GM21526 (cell line): Measurements from ENCODE around the gene TMOD1.
"Not testable (repeated sequence)": the region's sequence is repeated elsewhere in the genome, so short reads cannot be mapped to it uniquely, and the experiment has no call there.

Source experiments
- ATAC-seq: cut with Tn5 transposase; IDR thresholded peaks from one replicate; pipeline ENCODE4 v1.9.1; 2021; ENCODE audit warnings: moderate library complexity; ENCODE audit not compliant: unreplicated experiment, low FRiP score

The TMOD1 gene

GRCh38 chr9:97584778-97585177, 83.3 kb downstream of the TMOD1 start:
- ATAC-seq = not testable (repeated sequence)

GRCh38 chr9:97586909-97587308, 85.4 kb downstream of the TMOD1 start:
- not testable (repeated sequence) for ATAC-seq

GRCh38 chr9:97591535-97591934, 90.1 kb downstream of the TMOD1 start:
- ATAC-seq = no peak

- ATAC-seq = no peak
Observed at GRCh38 chr9:97592126-97592525, 90.7 kb downstream of the TMOD1 start.

- no peak for ATAC-seq
Observed at GRCh38 chr9:97593960-97594359, 92.5 kb downstream of the TMOD1 start.

- ATAC-seq = no peak
Observed at GRCh38 chr9:97594381-97594921, 93.0 kb downstream of the TMOD1 start.

GRCh38 chr9:97596906-97597305, 95.4 kb downstream of the TMOD1 start:
- ATAC-seq = no peak

- peak; percentile 72 for ATAC-seq
Observed at GRCh38 chr9:97598461-97599288, 97.2 kb downstream of the TMOD1 start.

- ATAC-seq = no peak
Observed at GRCh38 chr9:97599314-97599846, 97.9 kb downstream of the TMOD1 start.

- ATAC-seq = no peak
Observed at GRCh38 chr9:97600531-97601227, 99.2 kb downstream of the TMOD1 start.

GRCh38 chr9:97601228-97601898, 99.9 kb downstream of the TMOD1 start:
- no peak for ATAC-seq

- ATAC-seq = no peak
Observed at GRCh38 chr9:97602430-97602829, 101.0 kb downstream of the TMOD1 start.

GRCh38 chr9:97604901-97605645, 103.6 kb downstream of the TMOD1 start:
- no peak for ATAC-seq

GRCh38 chr9:97615439-97616072, 114.1 kb downstream of the TMOD1 start:
- ATAC-seq = no peak

GRCh38 chr9:97617939-97618416, 116.5 kb downstream of the TMOD1 start:
- no peak for ATAC-seq

- not testable (repeated sequence) for ATAC-seq
Observed at GRCh38 chr9:97620063-97620462, 118.6 kb downstream of the TMOD1 start.

GRCh38 chr9:97622483-97622882, 121.0 kb downstream of the TMOD1 start:
- ATAC-seq = not testable (repeated sequence)

- ATAC-seq = no peak
Observed at GRCh38 chr9:97623946-97624345, 122.5 kb downstream of the TMOD1 start.

- ATAC-seq = no peak
Observed at GRCh38 chr9:97625620-97626019, 124.2 kb downstream of the TMOD1 start.
